GM19240 (cell line): ENCODE measurements around the gene SPECC1.

Experiments used
- DNase-seq: peaks from one replicate; pipeline ENCODE4 v3.0.0; 2011; ENCODE audit warnings: low spot score; ENCODE audit not compliant: insufficient read length

SPECC1 gene

DNA sequence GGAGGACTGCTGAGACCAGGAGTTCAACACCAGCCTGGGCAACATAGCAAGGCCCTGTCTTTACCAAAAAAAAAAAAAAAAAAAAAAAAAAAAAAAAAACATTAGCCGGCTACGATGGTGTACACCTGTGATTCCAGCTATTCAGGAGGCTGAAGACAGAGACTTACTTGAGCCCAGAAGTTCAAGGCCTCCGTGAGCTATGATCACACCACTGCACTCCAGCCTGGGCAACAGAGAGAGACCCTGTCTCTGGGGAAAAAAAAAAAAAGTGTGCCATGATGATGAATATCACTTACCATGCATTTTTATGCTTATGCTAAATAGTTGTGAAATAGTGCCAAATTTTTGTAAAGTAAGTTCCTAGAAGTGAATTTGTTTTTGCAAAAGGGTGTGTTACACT is 261.2 kb downstream of the SPECC1 start:
- no peak for DNase-seq

DNA sequence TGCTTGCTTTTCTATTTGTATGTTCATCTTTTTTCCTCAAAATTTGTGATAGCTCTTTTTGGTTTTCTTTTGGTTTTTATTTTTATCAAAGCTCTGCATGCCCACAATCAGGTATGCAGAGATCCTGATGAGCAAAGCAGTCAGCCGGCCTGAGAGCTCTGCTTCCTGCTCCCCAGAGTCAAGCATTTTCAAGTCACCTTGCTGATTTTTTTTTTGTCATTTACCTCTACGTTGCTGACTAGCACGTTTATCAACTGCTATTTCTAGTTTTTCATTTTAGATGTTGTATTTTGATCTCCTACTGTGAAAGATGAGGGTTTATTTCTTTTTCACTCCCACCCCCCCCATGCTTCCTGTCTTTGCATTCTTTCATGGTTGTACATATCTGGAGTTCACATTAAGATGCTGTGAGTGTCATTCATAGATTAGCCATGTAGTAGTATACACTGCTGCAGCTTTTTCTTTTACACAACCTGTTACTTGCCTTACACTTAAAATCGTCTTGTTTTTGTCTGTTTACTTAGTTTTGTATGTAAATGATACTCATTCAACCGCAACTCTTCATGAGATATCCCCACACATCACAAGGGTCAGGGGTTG is 262.0 kb downstream of the SPECC1 start:
- DNase-seq: no peak

DNA sequence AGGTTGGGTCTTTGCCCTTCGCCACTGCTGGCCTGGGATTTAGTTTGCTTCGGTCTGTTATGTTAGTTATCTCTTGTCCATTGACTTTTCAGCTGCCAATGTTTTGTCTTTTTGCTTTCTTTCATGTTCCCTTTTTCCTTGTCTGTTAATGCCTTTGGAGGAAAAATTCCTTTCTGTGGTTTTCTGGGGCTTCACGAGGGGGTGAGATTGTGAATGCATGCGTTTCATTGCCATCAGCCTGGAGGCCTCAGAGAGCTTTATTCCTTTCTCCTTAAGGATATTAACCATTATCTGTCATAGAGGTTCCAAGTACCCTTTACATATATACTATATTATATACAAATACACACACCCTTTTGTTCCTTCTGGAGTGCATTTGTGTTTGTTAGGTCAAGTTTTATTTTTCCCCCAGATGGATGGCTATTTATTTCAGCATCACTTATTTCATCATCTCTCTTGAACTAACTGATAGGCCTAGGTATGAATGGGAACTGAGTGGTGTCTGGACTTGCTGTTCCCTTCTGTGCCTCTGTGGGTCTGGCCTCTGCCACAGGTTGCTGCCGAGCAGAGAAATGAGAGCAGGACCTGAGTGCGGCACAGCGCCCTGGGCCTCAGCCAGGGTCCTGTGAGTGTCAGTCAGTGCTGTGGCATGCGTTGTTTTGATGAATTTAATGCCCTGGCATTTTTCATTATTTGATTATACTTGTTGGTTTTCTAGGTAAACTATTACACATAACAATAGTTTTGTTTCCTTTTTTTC is 264.8 kb downstream of the SPECC1 start:
- no peak for DNase-seq

DNA sequence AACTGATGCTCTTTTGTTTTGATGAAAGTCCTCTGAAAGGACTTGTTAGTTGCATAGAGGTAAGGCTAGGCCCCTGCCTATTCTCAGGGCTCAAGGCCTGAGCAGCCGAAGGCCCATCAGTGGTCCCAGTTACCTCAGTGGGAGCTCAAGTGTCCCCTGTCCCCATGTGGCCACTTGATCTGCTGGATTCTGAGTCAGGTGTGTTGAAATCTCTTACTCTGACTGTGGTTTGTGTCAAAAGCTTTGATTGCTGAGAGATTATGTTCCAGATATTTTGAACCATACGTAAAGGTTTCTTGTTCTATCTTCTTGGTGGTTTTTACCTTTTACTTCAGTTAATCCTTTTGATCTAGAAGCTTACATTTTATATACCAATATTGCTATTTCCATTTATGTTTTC is 266.5 kb downstream of the SPECC1 start:
- no peak for DNase-seq

DNA sequence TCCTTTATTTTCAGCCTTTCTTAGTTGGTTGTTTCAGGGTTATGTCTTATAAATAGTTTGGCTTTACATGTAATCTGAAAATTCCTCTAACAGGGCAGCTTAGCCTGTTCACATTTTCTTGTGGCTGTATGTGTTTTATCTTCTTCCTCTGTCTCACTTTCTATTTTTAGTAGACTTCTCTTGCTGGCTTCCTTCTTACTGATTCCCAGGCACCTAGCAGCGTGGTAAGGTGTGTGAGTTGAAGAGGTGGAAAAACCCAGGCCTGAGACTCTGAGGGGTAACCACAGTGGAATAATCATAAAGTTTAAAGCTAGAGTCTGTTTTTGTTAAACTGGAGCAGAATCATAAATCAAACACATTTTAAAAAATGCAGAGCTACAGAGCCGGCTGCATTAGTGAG is 267.3 kb downstream of the SPECC1 start:
- DNase-seq: no peak

DNA sequence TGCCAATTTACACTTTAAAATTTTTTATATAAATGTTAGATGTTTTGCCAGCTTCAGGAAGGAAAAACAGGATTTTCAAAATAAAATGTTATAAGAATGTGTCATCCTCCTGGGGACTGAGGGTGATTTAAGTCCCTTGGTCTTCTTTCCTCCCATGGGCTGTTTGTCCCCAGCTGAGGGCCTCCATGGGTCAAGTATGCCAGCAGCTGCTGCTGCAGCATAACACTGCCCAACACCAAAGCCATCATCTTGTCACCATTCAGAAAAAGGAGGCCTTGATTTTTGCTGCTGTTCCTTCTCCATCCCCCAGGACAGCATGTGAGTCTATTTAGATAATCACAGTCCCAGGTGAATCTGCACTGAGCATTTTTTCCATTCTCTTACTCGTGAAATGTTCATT is 269.6 kb downstream of the SPECC1 start:
- DNase-seq: no peak

DNA sequence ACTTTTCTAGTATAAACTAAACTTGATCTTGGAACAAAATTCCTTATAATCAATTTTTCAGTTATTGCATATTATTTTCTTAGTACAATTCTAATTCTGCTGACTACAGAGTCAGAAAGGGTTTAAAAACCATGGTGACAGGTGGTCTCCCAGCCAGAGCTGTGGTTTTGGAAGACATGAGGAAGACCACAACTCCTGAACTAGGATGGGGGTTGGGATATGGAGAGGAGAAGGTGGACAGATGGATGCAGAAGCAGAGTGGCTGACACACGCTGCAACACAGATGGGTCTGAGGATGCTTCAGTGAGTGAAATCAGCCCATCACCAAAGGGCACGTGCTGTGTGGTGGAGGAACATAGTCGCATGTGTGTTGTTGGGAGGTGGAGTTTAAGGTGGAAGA is 270.5 kb downstream of the SPECC1 start:
- no peak for DNase-seq

DNA sequence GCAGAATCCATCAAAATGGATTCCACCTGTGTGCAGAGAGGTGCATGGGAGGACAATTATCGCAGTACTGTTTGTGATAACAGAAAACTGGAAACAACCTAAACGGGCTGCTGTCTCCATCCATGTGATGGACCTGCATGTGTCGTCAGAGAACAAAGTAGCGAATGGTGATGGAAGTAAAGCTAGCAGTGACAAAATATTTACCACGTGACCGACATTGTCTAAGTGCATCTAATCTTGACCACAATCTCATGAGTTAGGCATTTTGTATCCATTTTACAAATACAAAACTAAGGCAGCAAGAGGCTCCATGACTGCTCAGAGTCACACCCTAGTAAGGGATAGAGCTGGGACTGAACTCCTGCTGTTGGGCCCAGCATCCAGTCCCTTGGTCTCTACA is 270.9 kb downstream of the SPECC1 start:
- DNase-seq: no peak

DNA sequence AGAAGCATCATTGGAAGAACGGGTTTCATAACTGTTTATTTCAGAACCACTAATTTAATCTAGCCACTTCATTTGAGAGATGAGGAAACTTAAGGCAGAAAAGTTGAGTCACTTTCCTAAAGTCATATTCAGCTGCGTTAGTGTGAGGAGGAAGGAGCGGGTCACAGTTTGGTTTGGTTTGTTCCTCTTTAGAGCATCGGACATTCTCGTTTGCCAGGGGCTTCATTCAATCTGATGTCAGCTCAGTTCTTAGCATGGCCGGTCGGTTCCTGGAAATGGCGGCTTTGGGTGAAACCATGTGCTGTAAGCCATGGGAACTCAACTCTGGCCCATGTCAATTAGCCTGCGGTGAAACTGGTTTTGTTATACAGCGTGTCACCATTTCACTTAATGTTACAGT is 271.7 kb downstream of the SPECC1 start:
- DNase-seq: no peak

DNA sequence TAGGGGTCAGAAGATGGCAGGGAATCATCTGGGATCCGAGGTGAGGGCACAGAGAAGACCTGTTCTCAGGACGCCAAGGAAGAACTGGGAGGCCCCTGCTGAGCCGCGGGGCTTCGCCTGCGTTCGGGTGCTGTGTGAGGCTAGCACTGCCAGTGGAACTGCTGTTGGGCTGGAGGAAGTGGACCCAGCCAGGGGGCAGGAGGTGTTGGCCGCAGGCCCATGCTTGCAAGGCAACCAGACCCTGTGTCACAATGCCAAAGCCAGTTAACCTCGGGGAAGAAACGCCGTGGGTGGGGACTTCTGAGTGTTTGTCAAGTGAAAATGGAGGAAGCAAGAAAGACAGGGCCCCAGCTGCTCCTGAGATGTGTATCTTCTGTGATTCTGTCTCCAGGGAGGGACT is 272.7 kb downstream of the SPECC1 start:
- no peak for DNase-seq

DNA sequence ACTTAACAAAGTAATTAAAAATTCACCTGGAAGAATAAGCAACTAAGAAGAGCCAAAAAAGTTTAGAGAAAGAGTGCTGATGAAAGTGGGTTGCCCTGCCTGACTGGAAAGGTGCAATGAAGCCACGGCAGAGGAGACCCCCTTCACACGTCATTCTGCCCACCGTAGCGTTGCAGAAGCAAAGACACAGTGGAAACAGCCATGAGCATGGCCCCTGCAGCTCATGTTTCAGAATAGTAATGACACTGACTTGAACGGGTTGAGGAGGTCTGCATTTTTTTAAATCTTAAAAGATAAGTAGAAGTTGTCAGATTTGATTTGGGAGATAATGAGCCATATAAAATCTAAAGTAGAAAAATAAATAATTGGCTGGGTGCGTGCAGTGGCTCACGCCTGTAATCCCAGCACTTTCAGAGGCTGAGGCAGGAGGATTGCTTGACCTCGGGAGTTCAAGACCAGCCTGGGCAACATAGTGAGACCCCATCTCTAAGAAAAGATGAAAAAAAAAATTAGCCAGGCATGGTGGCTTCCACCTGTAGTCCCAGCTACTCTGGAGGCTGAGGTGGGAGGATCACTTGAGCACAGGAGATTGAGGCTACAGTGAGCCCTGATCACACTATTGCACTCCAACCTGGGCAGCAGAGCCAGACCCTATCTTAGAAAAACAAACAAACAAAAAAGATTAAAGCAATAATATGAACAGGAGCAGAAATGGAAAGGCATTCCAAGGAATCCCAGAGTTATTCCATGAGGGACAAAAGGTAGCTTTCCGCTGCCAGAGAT is 273.6 kb downstream of the SPECC1 start:
- DNase-seq: no peak

DNA sequence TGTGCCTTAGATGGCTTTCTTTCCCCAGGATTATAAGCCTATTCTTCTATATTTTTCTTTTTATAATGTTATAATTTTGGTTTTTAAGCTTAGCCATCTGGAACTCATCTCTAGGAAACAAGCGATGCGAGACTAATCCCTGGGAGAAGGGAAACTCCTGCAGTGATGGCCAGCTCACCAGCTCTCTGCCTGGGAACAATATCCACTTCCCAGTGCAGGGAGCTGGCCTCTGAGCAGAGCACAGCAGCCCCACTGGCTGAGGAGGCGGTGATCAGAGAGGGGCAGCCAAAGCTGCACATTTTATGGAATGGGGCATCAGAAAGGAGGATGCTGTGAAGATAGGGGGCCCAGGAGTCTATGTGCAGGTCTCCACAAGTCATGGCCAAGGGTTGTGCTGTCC is 274.9 kb downstream of the SPECC1 start:
- no peak for DNase-seq

DNA sequence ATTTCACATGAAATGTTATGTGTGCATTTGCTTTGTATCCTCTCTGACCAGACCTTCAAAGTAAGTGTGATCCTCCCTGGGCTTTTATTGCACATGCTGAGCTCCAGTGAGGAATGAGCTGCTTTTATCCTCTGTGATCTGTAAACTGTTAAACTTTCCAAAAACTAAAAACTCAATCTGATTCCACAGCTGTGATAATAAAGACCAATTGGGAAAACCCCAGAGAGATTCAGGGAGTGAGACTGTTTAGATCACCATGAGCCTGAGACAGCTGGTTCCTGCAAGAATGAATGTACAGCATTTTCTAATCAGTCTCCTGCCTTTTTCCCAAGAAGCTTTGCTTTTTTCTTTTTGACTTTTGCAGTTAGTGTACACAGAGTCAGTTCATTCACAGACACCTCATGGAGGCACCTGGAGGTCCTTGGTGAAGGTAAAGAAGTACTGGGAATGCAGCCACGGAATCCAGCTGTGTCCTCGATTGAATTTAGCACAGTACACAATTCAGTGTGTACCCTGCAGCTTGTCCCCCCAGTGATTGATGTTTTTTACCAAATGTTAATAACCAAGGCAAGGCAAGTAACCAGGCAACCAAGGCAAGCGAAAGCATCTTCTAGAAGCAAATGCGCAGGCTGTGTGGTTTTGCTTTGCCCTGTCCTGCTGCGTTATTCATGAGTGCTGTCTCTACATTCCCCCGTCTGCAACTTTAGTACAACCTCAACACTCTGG is 275.6 kb downstream of the SPECC1 start:
- DNase-seq: no peak

DNA sequence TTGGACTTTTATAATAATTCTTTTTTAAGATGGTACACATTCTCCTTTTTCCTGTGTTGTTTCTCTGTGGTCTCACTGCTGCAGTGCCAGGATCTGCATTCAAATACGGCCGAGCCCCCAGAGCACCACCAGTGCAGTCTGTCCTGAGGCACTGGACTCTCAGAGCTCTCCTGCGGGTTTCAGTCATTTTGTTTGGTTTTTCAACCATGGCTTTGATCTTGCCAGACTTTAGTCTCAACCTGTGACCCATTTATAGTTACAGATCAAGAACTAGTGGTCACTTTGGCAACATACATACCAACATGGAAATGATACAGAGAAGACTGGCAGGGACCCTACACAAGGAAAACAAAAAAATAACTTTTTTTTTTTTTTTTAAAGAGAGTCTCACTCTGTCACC is 280.8 kb downstream of the SPECC1 start:
- no peak for DNase-seq

DNA sequence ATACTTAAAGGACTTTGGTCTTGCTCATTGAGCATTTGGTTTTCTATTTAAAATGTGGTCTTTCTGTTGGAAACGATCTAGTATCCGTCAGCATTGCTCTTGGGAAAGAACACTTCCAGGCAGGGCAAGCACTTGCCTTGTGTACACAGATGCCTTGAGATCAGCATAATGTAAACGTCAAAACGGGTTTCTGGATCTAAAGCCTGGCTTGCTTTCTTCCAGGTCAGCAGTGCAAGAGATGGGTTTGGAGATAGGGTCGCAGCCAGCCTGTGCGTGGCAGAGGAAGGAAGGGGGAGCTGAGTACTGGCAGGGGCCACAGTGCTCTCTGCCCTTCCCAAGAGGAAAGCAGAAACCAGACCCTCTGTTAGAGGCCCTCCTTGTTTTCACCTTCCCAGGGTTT is 282.7 kb downstream of the SPECC1 start:
- no peak for DNase-seq

DNA sequence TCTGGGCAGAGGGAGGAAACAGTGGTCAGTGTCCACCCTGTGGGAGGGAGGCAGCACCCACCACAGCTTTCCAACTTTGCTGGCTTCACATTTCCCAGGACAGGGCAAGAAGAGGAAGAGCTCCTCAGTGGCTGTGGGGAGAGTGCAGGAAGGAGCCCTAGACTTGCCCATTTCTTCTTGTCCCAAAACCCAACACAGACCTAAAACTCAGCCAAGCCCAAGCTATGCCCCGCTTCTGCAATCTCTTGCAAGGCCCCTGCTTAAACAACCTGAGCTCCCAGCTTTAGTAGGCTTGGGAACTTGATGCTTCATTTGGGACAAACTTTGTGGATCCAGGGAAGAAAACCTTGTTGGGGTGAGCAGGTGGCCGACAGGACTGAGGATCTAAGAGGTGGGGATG is 284.3 kb downstream of the SPECC1 start:
- no peak for DNase-seq

DNA sequence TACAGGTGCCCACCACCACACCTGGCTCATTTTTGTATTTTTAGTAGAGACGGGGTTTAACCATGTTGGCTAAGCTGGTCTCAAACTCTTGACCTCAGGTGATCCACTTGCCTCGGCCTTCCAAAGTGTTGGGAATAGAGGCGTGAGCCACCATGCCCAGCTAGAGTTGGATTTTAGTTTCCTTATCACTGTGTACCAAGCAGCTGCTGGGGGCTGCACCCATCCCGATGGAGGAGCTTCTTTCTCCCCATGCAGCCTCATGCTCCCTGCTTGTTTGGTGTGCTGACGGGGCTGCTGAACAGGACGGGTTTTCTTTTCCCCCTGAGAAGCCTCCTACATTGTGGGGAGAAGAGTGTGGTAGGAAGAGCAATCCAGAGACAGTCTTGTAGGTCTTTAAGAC is 285.0 kb downstream of the SPECC1 start:
- no peak for DNase-seq

DNA sequence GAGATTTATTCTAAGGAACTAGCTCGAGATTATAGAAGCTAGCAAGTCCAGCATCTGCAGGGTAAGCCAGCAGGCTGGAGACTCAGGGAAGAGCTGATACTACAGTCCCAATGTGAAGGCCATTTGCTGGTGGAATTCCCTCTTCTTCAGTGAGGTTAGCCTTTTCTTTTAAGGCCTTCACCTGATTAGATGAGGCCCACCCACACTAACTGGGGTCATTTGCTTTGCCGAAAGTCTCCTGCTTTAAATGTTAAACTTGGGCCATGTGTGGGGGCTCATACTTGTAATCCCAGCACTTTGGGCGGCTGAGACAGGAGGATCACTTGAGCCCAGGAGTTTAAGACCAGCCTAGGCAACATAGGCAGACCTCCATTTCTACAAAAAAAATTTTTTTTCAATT is 289.9 kb downstream of the SPECC1 start:
- DNase-seq: no peak

DNA sequence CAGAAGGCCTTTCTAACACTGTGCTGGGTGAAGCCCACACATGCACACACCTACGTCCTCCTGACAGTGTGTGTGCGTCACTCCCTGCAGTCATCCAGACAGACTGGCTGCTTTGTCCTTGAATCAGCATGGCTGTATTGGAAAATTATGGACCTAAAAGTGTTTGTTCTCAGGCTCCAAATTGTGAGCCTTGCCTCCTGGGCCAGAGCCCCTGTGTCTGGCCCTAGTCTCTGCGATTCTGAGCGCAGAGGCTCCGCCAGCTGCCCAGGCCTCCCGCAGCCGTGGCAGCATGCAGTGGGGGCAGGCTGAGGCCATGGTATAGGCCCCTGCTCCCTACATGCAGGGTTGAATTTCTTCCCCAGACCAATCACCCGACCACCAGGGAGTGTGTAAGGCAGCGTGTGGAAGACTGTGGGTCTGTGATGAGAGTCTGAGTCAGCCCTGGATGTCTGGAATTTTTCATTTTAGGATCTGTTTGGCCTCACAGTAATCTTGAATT is 291.3 kb downstream of the SPECC1 start:
- DNase-seq: no peak

DNA sequence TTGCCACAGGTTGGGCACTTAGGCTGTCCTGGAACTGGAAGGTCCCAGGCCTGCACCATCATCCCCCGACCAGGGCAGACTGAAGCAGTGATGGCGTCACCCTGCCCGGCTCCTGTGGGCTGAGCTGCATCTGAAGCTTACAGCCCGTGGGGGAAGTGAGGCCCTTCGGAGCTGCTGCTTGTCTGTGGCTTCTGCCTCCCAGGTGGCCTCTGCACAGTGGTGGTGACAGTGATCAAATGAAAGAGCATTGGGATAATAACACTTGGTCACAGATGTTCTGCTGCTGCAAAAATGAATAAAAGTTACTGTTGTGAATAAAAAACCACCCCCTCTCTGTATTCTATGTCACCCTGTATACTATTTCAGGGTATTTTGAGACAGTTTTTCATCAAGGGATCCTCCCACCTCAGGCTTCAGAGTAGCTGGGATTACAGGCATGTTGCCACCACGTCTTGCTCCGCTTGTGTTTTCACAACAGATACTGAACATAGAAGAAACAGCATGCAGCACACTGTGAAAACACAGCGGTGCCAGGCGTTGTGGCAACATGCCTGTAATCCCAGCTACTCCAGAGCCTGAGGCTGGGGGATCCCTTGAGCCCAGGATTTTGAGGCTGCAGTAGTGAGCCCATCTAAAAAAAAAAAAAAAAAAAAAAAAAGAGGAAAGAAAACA is 293.2 kb downstream of the SPECC1 start:
- no peak for DNase-seq

DNA sequence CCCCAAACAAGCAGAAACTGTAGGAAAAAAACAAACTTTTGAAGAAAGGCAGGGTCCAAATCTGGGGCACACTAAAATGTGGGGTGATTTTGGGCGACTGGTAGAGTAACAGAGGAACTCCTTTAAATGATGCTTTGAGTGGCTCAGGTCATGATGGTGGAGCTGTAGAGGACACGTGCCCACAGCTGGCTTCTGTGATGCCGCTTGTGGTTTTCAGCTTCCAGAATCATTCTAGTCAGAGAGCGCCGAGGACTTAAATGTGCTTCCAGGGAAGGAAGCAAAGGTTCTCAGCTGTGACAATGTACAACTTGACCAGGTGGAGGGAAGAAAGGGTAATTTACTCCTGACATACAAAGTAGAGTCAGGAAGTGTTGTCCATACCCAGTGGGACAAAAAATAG is 295.8 kb downstream of the SPECC1 start:
- DNase-seq: no peak
